GM18511 (cell line): ENCODE data around the gene RAB1A.

Experiments used
- ATAC-seq: cut with Tn5 transposase; IDR thresholded peaks from one replicate; pipeline ENCODE4 v1.9.1; 2021; ENCODE audit warnings: mild to moderate bottlenecking, moderate library complexity; ENCODE audit not compliant: unreplicated experiment

Gene RAB1A

GRCh38 chr2:65097844-65098243 lies 32.1 kb downstream of the RAB1A start:
- no peak for ATAC-seq

GRCh38 chr2:65096948-65097347 lies 33.0 kb downstream of the RAB1A start:
- ATAC-seq = no peak

GRCh38 chr2:65093211-65093610 lies 36.7 kb downstream of the RAB1A start:
- ATAC-seq = no peak

DNA sequence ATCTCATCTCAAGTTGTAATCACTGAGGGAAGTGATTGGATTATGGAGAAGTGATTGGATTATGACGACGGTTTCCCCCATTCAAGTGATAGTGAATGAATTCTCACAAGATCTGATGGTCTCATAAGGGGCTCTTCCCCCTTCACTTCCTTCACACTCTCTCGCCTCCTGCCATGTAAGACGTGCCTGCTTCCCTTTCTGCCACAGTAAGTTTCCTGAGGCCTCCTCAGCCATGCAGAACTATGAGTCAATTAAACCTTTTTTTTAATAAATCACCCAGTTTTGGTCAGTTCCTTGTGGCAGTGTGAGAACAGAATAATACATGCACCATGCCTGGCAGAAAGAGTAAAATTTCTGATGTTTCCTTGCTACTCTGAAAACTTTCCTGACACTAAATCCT lies 37.1 kb downstream of the RAB1A start:
- ATAC-seq = no peak

- no peak for ATAC-seq
Observed at GRCh38 chr2:65085148-65085547, 44.8 kb downstream of the RAB1A start.

DNA sequence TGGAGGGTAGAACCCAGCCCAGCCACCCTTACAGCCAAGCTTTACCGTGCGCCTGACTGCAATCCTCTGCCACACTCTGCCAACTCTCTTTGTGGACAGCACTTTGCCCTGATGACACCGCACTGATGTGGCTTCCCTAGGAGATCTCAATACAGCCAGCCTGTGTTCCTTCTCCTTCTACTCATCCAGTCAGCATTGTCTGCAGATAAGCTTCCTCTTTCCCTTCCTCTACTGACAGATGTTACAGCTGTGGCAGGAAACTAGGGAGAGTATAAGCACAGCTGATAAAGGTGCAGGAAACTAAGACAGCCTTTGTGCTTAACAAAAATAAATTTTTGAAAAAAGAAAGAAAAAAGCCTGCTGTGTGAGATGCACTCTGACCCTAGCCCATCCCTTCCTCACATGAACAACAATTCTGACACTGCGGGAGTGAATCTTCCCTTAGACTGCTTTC lies 48.6 kb downstream of the RAB1A start:
- ATAC-seq = no peak

DNA sequence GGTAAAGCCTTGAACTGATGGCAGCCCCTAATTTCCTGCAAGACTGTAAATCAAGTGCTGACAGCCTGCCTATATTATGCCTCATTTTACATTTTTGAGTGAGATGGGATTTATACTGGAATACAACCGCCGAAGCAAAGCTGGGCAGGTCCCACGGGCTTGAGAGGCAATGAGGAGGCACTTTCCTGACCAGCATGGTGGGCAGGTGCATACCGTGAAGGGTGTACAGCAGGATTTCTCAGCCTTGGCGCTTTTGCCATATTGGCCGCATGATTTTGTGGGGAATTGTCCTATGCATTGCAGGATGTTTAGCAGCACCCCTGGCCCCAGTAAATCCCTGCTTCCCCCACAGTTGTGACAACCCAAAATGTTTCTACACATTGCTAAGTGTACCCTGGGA lies 50.9 kb downstream of the RAB1A start:
- ATAC-seq = no peak

GRCh38 chr2:65077898-65078297 lies 52.0 kb downstream of the RAB1A start:
- ATAC-seq = no peak

GRCh38 chr2:65076345-65076710 lies 53.6 kb downstream of the RAB1A start:
- no peak for ATAC-seq

DNA sequence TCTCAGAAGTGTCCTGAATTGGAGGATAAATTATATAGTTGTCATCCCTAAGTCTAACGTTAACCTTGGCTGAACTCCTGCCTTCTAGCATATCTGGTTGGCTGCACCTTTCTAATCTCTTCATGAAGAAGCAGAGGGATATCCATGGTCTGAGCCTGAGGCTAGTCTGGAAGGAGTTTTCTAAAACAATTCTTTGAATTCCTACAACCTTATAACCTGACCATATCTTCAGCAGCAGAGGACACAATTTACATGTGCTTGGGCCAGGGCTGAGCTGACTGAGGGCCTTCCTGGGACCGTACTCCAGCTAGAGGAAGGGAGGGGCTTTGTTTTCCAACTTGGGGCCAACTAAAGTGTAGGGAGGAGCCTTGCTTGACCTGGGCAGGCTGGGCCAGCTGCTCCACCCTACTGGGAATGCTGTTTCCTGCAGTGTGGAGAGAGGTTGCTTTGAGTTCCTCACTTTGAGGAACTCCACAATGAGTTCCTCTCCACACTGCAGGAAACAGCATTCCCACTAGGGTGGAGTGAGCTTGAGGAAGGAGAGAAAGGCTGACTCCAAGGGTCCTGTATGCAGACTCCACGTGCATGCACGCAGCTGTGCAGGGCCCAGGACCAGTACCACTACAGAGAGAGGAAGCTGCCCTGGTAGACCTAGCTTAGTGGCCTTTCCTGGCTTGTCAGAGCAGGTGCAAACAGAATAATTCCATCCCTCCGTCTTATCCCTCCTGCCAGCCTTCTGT lies 54.1 kb downstream of the RAB1A start:
- no peak for ATAC-seq

- ATAC-seq = no peak
Observed at GRCh38 chr2:65075176-65075575, 54.7 kb downstream of the RAB1A start.

DNA sequence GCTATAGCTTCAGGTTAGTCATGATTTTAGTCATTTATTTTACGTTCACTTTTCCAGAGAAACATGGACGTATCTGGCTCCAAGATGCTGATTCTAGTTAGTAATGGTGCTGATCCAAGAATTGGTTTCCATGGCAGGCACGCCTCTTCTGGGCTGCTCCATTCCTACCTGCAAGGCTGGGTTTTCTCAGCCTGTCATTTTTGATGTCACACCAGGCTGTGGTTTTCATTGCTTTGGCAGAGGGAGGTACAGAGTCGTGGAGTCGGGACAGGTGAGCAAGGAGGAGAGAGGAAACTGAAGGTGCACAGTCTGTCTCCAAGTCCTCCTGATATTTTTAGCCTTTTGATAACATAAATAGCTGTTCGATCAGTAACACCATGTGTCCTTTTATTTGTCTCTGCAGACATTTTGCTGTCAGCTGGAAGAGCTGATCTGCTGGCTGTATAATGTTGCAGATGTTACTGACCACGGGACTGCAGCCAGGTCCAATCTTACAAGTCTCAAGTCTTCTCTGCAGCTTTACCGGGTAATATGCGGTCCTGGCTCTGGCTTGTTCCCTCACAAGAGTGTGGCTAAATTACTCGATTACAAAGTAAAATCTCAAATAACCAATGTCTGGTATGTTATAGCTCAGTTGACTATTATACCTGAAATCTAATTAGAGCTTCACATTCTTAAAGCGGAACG lies 55.9 kb downstream of the RAB1A start:
- no peak for ATAC-seq

- peak; percentile 83 for ATAC-seq
Observed at GRCh38 chr2:65072181-65072970, 57.5 kb downstream of the RAB1A start.

DNA sequence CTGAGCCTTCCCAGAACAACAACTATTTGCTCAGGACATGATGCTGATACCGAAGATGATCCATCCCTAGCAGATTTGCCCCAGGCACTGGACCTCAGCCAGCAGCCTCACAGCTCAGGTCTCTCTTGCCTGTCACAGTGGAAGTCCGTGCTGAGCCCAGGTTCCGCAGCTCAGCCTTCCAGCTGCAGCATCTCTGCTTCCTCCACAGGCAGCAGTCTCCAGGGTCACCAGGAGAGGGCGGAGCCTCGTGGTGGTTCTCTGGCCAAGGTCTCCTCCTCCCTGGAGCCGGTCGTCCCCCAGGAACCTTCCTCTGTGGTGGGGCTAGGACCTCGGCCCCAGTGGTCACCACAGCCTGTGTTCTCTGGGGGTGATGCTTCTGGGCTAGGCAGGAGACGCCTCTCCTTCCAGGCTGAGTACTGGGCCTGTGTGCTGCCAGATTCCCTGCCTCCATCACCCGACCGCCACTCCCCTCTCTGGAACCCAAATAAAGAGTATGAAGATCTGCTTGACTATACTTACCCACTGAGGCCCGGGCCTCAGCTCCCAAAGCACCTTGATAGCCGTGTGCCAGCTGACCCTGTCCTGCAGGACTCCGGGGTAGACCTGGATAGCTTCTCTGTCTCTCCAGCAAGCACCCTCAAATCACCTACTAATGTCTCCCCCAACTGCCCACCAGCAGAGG lies 58.3 kb downstream of the RAB1A start:
- no peak for ATAC-seq

GRCh38 chr2:65070856-65071255 lies 59.0 kb downstream of the RAB1A start:
- no peak for ATAC-seq

DNA sequence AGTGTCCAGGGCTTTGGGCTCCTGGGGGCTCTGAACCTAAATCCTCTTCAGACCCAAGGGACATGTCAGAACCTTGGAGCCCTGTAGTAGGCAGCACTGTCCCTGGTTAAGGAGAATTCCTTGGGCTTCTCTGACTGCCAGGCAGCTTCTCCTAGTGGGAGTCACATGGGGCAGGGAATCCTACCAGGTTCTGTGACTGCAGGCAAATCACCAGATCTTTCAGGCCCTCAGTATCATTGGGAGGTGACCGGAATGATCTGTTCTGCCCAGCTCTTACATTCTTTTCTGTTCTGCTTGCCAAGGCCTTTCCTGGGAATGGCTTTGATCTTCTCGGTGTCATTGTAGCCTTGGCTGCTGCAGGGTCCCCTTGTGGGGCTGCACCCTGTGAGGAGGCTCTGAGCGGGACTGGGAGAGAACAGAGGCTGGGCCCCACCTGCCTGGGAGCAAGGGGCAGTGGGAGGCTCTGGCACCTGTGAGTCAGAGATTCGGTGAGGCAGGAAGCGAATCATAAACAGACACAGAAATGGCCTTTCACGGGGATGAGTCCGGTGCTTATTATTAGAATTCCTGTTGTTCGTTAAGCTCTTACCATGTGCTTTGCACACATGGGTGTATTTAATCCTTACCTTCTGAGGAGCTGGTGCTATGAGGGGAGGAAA lies 59.6 kb downstream of the RAB1A start:
- no peak for ATAC-seq

- no peak for ATAC-seq
Observed at GRCh38 chr2:65069439-65069824, 60.5 kb downstream of the RAB1A start.

DNA sequence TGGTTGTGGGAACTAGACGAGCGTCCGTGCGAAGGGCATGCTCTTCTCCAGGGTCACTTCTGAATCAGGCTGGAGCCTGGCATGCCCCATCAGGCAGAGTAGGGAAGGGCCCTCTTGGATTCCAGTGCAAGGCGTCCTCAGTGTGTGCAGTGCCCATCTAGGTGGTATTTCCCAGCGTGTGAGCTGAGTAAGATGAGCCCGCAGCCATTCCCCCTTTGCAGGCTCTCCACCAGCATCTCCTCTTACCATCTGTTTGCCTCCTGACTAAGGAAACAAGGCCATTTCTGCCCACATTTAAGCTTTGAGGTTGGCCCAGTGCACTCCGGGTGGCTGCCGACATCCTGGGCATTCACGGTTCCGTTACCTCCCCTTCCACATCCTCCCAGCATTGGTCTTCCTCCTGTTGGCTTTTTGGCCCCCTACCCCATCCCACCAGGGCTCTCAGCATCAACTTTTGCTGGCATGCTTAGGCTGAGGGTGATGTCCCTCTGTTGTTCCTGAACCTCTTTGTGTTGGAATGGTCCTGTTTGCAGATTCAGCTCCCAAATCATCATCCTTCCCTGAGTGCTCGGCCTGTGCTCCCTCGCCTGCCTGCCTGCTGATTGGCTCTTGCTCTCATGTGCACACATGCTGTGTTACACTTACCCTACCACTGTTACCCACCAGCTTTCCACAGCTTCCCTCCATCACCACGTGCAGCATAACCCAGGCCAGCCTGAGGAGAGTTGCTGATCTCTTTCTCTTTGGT lies 61.9 kb downstream of the RAB1A start:
- no peak for ATAC-seq

DNA sequence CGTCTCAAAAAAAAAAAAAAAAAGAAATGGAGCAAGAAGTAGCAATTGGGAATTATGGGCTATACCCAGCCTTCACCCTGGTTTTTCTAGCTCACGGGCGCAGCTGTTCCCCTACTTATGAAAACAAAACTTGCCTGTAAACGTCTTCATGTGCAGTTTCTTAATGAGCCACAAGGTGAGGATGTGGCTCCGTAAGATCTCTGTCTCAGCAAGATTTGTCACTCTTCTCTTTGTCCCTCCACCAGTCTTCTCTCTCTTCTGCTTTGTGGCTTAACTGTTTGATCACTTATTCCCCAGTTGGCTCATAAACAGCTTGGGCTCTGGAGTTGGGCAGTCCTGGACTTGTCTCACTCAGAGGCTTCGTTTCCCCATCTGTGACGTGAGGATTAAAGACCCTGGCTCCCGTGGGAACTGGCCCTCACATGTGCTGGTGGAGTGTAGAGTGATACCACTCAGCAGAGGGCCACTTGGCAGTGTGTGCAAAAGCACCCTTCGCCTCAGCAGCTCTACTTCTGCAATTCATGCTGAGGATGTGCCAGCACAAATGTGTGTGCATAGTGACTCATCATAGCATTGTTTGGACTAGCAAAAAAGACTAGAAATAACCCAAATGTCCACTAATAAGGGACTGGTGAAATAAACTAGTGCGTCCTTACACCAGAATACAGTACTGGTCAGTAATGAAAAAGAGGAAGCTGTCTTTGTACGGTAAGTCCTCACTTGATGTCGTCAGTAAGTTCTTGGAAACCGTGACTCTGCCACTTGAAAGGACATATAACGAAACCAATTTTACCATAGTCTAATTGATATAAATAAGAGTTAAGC lies 65.0 kb downstream of the RAB1A start:
- ATAC-seq = peak; percentile 85
